Activated naive CD8-positive, alpha-beta T cell treated with anti-CD3 and anti-CD28 coated beads, Interleukin-2, amount 10 ng/mL, durations not matched to agents 7 days and 5 days (primary cell): ENCODE results near the gene SNIP1. TPM values are rescaled to one million over a fixed set of nuclear protein-coding genes. Genes with fewer than 3 reads are reported as not detected.
"Not testable (repeated sequence)": the region's sequence is repeated elsewhere in the genome, so short reads cannot be mapped to it uniquely, and the experiment has no call there.

ENCODE experiments used
- ATAC-seq: fragments of 150-1000 bp; cut with Tn5 transposase; one replicate; pipeline ENCODE4 v1.10.0; 2021; ENCODE audit warnings: low read depth, moderate library complexity
- POLR2A ChIA-PET: fragments of 350-600 bp; sonication (Branson Sonifier 250); formaldehyde crosslinking; loops from one replicate; lab custom pipeline; 2021; ENCODE audit warnings: antibody characterized with exemption; lab: Charles Lee
- DNase-seq: peaks from one replicate; pipeline ENCODE4 v3.0.0; 2021
- H3K27ac Mint-ChIP-seq: one replicate; pipeline ENCODE4 v1.8.0; 2022; ENCODE audit warnings: mild to moderate bottlenecking, mixed read lengths
- H3K27me3 Mint-ChIP-seq: one replicate; pipeline ENCODE4 v1.8.0; 2022; ENCODE audit warnings: mild to moderate bottlenecking, moderate library complexity, mixed read lengths
- H3K36me3 Mint-ChIP-seq: one replicate; pipeline ENCODE4 v1.8.0; 2021; ENCODE audit warnings: mild to moderate bottlenecking, mixed read lengths
- H3K4me1 Mint-ChIP-seq: one replicate; pipeline ENCODE4 v1.8.0; 2021; ENCODE audit warnings: mixed read lengths
- H3K4me3 Mint-ChIP-seq: one replicate; pipeline ENCODE4 v1.8.0; 2022; ENCODE audit warnings: mild to moderate bottlenecking, moderate library complexity, mixed read lengths
- H3K9me3 Mint-ChIP-seq: one replicate; pipeline ENCODE4 v1.8.0; 2021; ENCODE audit warnings: mixed read lengths
- total RNA-seq, 2 experiments: library from RNA; stranded (reverse); gene quantifications; one replicate each; pipeline ENCODE4 v1.2.3, GENCODE V29; 2021

Gene SNIP1, protein sequence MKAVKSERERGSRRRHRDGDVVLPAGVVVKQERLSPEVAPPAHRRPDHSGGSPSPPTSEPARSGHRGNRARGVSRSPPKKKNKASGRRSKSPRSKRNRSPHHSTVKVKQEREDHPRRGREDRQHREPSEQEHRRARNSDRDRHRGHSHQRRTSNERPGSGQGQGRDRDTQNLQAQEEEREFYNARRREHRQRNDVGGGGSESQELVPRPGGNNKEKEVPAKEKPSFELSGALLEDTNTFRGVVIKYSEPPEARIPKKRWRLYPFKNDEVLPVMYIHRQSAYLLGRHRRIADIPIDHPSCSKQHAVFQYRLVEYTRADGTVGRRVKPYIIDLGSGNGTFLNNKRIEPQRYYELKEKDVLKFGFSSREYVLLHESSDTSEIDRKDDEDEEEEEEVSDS
- 10 to 100 TPM; 29.3 to 32.3 TPM for total RNA-seq

DNA sequence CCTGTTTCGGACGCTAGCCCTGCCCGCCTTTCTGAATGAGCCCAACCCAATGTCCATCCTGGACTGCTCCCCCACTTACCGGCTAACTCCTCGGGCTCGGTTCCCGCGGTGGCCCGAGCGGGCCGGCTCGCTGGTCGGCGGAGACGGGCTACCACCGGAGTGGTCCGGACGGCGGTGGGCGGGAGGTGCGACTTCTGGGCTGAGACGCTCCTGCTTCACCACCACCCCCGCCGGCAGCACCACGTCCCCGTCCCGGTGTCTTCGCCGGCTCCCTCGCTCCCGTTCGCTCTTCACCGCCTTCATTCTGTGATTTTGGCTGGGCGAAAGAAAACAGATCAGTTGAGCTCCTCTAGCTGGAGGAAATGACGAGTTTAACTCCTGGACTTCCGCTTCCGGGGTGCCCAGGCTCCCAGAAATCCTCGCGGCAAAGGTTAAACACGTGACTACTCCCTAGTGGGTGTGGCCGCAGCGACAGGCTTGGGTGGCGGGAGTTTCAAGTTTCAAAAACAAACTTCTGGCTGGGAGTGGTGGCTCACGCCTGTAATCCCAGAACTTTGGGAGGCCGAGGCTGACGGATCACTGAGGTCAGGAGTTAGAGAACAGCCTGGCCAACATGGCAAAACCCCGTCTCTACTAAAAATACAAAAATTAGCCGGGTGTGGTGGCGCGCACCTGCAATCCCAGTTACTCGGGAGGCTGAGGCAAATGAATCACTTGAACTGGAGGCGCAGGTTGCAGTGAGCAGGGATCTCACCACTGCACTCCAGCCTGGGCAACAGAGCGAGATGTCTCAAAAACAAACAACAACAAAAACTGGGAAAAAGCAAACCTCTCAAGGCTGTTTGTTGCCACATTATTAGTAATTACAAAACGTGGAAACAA is at the start of gene SNIP1:
Gene SNIP1, minus strand, starts transcription at position 367 of the 882 bp plus-strand sequence. Its CDS starts 64 bp downstream, at position 303.
- POLR2A ChIA-PET: interaction anchor here (0.9 to 1.7 kb wide), 5 partner anchors 28 to 136 kb away, joined by 3 to 12 read pairs (median 9); partner anchors contain the start of gene MEAF6
- peaks cover 33% of the 10 kb centered on the region for H3K36me3 Mint-ChIP-seq
- H3K9me3 Mint-ChIP-seq: peaks cover 1% of the 10 kb centered on the region
- peak within 1 kb of the TSS; percentile 100 for H3K27ac Mint-ChIP-seq
- no peaks in the 10 kb centered on the region for H3K27me3 Mint-ChIP-seq
- ATAC-seq: peak; percentile 88
- H3K4me3 Mint-ChIP-seq: peak within 1 kb of the TSS; percentile 99
- peak; percentile 86 for DNase-seq
- H3K4me1 Mint-ChIP-seq: peaks cover 29% of the 10 kb centered on the region

DNA sequence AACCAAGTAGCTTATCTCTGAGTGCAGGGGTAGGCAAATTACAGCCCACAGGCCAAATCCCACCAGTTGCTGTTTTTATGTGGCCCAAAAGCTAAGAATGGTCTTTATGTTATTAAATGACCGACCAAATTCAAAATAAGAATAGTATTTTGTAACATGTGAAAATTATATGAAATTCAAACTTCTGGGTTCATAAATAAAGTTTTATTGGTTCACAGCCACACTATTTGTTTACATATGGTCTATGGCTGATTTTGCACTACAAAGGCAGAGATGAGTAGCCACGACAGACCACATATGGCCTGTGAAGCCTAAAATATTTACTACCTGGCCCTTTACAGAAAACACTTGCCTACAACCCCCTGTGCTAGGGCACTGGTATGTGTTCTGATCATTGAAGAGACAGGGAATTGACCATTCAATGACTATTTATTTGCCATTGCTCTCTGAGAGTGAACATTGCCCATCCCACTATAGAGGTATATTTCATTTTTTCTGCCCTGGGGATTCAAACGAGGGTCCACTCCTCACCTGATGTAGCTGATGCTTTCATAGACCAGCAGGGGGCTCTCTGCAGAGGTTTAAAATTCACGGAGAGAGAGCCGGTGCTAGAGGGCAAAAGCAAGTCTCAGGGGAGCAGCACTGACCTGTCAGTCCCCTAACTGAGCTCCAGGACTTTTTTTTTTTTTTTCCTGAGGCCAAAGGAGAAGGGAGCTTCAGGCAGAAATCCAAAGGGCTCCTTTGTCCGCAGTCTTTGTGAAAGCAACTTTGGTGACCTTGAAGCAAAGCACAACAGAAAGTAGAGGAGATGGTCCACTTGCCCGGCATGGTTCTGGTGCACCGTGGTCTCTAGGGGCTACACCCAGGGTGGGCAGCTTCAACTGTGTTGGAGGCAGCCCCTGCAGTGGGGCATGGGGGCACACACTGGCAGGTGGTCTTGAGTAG is 48.9 kb upstream of the SNIP1 start:
- POLR2A ChIA-PET: no interaction called here
- Mint-ChIP-seq H3K36me3 (no peaks in the 10 kb centered on the region), H3K4me3 (no peak overlapping the region), H3K27ac (no peak overlapping the region), H3K9me3 (no peaks in the 10 kb centered on the region), H3K4me1 (no peaks in the 10 kb centered on the region), H3K27me3 (peaks cover 27% of the 10 kb centered on the region)
- DNase-seq: no peak
- no peak for ATAC-seq

DNA sequence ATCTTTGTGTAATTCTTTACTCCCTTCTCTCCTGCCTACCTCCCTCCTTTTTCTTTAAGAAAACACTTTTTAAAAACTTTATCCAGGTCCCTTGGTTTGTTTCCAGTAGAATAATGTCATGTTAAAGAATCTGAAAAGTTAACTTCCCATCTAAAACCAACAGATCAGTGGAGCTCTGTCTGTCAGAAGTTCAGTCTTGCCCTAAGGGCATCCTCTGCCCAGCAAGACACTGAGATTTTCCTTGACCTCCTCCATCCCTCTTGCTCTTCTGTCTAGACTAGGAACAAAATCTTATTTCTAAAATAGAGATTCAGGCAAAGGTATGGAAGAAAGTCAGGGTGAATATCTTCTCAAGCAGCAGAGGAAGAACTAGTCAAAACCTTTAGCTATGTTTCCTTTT is 47.3 kb upstream of the SNIP1 start:
- no peaks in the 10 kb centered on the region for H3K9me3 Mint-ChIP-seq
- no peak for DNase-seq
- H3K4me1 Mint-ChIP-seq: no peaks in the 10 kb centered on the region
- POLR2A ChIA-PET: no interaction called here
- no peak for ATAC-seq
- H3K4me3 Mint-ChIP-seq: no peak overlapping the region
- H3K27me3 Mint-ChIP-seq: peaks cover 29% of the 10 kb centered on the region
- no peak overlapping the region for H3K27ac Mint-ChIP-seq
- no peaks in the 10 kb centered on the region for H3K36me3 Mint-ChIP-seq

DNA sequence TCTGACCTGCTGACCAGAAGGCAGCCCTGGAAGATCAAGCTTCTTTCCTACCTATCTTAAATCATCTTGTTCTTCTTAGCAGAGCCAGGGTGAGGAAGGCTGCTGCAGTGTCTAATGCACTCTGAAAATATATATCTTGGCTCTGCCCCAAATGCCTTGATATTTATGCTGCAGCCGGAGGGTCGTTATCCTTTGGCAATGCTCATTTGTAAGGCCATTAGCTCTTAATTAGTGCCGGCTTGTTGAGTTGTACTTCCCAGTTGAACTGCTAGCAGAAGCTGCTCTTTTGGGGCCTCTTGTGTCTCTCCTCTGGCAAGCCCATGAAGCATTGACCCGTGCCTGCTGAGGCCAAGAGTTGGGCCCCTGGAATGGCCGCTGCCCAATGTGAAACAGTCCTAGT is 45.8 kb upstream of the SNIP1 start:
- H3K4me3 Mint-ChIP-seq: no peak overlapping the region
- DNase-seq (no peak), ATAC-seq (no peak)
- H3K9me3 Mint-ChIP-seq: no peaks in the 10 kb centered on the region
- peaks cover 9% of the 10 kb centered on the region for H3K4me1 Mint-ChIP-seq
- H3K27ac Mint-ChIP-seq: no peak overlapping the region
- H3K27me3 Mint-ChIP-seq: peaks cover 21% of the 10 kb centered on the region
- no peaks in the 10 kb centered on the region for H3K36me3 Mint-ChIP-seq
- POLR2A ChIA-PET: no interaction called here

DNA sequence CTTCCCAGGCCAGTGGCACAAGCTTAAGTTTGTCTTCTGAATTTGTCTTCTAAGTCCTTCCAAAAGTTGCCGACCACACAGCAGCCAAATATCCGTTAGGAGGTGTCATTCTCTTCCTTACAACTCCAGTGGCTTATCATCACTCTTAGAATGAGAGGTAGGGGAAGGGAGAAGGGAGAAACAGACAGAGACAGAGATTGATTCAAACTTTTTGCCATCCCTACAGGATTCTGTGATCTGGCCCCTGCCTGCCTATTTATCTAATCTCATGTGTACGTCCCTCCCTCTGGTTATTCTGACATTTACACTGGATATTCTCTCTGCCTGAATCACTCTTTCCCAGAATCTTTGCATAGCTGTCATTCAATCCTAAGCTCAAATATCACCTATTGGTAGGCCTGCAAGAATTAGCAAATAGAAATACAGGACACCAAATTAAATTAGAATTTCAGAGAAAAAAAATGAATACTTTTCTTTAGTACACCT is 42.1 kb upstream of the SNIP1 start:
- DNase-seq (no peak), ATAC-seq (no peak)
- H3K9me3 Mint-ChIP-seq: no peaks in the 10 kb centered on the region
- H3K27ac Mint-ChIP-seq: peak overlapping the region; percentile 98
- H3K27me3 Mint-ChIP-seq: peaks cover 8% of the 10 kb centered on the region
- H3K36me3 Mint-ChIP-seq: peaks cover 5% of the 10 kb centered on the region
- H3K4me3 Mint-ChIP-seq: peak overlapping the region; percentile 100
- POLR2A ChIA-PET: interaction anchor here (1.2 to 1.8 kb wide), 3 partner anchors 86 to 212 kb away, joined by 4 to 17 read pairs (median 7); partner anchors contain the start of genes C1orf122 and YRDC
- peaks cover 22% of the 10 kb centered on the region for H3K4me1 Mint-ChIP-seq

DNA sequence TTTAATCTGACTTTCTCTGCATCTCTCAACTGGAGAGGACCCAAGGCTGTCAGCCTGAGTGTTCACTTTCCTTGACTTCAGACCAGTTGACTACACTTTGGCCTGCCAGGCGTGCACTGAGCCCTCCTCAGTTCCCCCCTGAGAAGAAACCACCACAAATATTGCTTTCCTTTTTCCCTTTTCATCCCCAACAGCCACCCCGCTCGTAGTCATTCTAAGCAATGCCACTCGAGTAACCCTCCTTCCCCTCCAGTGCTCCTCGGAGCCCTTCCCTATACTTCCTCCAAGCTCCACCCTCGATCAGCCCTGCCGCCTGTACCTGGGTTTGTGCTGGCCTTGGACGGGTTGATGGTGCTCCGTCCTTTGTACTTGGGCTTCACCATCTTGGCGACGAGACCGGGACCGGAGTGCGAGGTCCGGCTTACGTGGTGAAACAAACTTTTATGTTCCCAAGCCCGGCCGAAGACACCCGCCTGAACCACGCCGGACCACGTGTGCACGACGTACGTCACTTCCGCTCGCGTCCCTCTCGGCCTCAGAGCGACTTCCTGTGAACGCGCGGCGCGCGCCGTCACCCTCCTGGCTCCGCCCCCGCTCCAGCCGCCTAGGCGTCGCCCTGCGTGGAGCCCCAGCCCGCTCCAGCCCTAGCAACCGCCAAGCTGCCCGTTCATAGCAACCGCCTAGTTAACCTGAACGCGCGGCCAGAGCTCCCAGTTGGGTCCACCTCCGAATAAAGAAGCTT is 41.5 kb upstream of the SNIP1 start, which contains the start of gene GNL2:
Gene GNL2, minus strand, starts transcription at position 498 of the 742 bp plus-strand sequence. Its CDS starts 115 bp downstream, at position 383.
- Mint-ChIP-seq H3K9me3 (no peaks in the 10 kb centered on the region), H3K27ac (peak within 1 kb of the TSS; percentile 98), H3K36me3 (peaks cover 9% of the 10 kb centered on the region), H3K4me3 (peak within 1 kb of the TSS; percentile 100), H3K4me1 (peaks cover 24% of the 10 kb centered on the region), H3K27me3 (peaks cover 7% of the 10 kb centered on the region)
- DNase-seq (peak; percentile 98), ATAC-seq (peak; percentile 95)
- POLR2A ChIA-PET: interaction anchor here (1.2 to 1.8 kb wide), 3 partner anchors 86 to 212 kb away, joined by 4 to 17 read pairs (median 7); partner anchors contain the start of genes C1orf122 and YRDC

DNA sequence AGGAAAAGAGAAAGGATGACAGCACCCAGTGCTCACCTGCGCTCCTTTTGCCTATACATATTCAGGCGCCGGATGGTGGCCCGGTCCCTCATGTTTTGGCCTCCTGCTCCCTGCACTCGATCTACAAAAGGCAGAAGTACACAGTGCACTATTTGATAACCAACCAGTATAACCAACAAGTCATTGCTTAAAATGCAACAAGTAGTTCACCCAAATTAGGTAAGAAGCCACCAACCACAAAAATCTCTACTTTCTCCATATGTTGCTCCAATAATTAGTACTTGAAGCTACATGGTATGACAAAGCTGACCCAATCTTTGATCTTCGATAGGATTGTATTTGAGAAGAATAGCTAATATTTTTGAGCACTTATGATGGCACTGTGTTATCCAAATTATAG is 39.6 kb upstream of the SNIP1 start:
- POLR2A ChIA-PET: no interaction called here
- no peaks in the 10 kb centered on the region for H3K9me3 Mint-ChIP-seq
- DNase-seq (no peak), ATAC-seq (no peak)
- peaks cover 9% of the 10 kb centered on the region for H3K36me3 Mint-ChIP-seq
- no peak overlapping the region for H3K27ac Mint-ChIP-seq
- peaks cover 24% of the 10 kb centered on the region for H3K4me1 Mint-ChIP-seq
- peak overlapping the region; percentile 32 for H3K4me3 Mint-ChIP-seq
- peaks cover 2% of the 10 kb centered on the region for H3K27me3 Mint-ChIP-seq

DNA sequence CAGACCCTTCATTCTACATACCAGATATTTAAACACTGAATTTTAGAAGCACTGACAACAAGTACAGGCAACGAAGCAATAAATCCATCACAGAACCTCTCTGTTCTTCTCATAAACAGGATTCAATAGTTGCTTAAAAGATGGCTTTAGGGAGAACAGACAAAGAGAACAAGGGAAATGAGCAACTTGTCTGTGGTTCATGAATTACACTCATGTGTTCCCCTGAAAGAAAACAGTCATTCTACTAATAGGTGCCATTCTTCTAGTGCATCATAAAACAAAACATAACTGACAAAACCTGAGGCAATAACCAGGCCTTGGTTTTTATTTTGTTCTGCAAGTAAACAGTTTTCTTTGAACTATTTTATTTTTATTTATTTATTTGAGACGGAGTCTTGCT is 34.8 kb upstream of the SNIP1 start:
- H3K4me3 Mint-ChIP-seq: no peak overlapping the region
- H3K9me3 Mint-ChIP-seq: no peaks in the 10 kb centered on the region
- H3K27me3 Mint-ChIP-seq: no peaks in the 10 kb centered on the region
- peaks cover 20% of the 10 kb centered on the region for H3K36me3 Mint-ChIP-seq
- DNase-seq: no peak
- H3K4me1 Mint-ChIP-seq: peaks cover 8% of the 10 kb centered on the region
- ATAC-seq: no peak
- no peak overlapping the region for H3K27ac Mint-ChIP-seq
- POLR2A ChIA-PET: no interaction called here

DNA sequence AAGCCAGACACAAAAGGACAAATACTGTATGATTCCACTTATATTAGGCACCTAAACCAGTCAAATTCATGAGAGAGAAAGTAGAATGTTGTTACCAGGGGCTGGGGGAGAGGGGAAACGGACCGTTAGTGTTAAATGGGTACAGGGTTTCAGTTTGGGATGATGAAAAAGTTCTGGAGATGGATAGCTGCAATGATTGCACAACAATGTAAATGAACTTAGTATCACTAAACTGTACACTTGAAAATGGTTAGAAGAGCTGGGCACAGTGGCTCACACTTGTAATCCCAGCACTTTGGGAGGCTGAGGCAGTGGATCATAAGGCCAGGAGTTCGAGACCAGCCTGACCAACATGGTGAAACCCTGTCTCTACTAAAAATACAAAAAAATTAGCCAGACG is 30.5 kb upstream of the SNIP1 start:
- H3K27ac Mint-ChIP-seq, POLR2A ChIA-PET, H3K4me3 Mint-ChIP-seq, DNase-seq, H3K4me1 Mint-ChIP-seq, H3K9me3 Mint-ChIP-seq, H3K27me3 Mint-ChIP-seq, ATAC-seq: not testable (repeated sequence)
- H3K36me3 Mint-ChIP-seq: peaks cover 25% of the 10 kb centered on the region

DNA sequence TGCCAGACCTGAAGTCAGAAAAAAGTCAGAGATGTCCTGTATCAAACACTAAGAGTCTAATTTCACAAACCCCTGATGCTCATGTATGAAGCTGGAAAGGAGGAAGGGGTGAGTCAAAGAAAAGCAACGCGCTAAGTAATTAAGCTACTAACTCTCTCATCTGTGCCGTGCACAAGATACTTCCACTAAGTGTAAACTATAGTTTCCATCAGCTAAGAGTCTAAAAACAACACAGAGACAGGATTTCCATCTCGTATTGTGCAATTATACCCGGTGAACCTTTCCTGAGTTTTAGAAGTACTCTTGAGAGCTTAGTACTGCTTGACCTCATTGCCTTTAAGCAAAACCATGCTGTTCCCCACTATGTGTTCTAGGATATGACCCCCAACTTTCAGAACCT is 21.6 kb upstream of the SNIP1 start:
- DNase-seq (no peak), ATAC-seq (no peak)
- Mint-ChIP-seq H3K4me3 (no peak overlapping the region), H3K9me3 (no peaks in the 10 kb centered on the region), H3K36me3 (peaks cover 38% of the 10 kb centered on the region), H3K4me1 (peaks cover 40% of the 10 kb centered on the region), H3K27me3 (no peaks in the 10 kb centered on the region), H3K27ac (no peak overlapping the region)
- POLR2A ChIA-PET: no interaction called here

DNA sequence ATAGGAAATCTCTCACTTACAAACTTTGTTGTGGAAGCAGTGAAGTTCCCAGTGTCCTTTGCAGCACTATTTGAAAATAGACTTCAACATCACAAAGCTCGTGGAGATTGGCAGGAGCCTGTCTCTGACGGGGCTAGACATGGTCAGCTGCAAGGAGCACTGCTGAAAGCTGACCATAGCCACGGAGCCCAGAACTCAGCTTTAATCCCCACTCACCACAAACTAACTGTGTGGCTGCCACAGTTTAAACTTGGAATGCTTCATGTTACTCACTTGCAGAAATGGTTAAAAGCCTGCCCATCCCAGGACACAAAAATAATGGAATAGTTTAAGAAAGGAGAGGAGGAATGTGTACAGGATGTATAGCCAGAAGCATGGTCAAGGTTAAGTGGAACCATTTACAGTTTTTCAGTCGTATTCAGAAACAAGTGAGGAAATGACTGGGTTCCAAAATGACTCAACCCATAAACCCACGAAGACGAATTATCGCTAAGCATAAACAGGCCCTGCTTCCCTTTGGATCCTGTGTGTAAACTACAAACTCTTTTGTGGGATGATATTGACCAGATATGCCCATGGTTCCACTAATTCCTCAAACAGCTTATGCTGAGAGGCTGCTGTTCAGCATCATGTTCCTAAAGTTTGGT is 20.9 kb upstream of the SNIP1 start:
- Mint-ChIP-seq H3K9me3 (no peaks in the 10 kb centered on the region), H3K4me1 (peaks cover 43% of the 10 kb centered on the region), H3K27me3 (no peaks in the 10 kb centered on the region), H3K36me3 (peaks cover 43% of the 10 kb centered on the region), H3K4me3 (peak overlapping the region; percentile 11), H3K27ac (peak overlapping the region; percentile 73)
- DNase-seq (no peak), ATAC-seq (no peak)
- POLR2A ChIA-PET: interaction anchor here (0.9 kb wide), 1 partner anchor 26 kb away, joined by 3 read pairs; no protein-coding TSS in a partner anchor
